ENCODE results near the gene CLIP2.
A peak's percentile ranks its signal among the peaks of the same experiment; 100 is the strongest.

Gene CLIP2

DNA sequence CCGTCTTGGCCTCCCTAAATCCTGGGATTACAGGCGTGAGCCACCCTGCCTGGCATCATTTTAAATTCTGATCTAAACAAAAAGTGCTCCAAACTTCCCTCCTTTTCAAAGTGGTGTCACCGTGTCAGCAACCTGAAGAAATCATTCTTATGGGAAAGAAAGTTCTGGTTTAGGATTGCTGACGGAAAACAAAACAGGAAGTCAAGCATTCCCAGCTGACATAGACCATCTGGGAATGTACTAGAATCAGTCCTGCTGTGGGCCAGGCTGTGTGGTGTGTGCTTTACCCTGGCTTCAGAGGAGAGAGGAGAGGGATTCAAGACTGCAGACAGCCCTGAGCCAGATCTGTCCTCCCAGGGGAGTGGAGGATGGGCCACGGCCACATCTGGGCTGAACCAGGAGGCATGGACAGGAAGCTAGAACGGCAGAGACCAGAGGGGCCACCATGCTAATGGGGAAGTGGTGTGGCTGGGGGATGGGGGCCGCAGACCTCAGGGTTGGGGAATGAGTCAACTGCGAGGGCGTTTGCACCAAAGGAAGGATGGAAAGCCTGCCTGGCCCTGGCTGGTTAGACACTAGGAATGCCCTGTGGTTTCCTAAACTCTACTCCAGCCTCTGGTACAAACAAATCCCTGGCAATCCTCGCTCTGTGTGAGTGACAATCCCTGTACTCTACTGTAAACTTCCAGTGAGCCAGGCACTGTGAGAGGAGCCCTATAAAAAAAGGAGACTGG, 16.7 kb upstream of the CLIP2 start:
- peak; percentile 86 for DNase-seq

DNA sequence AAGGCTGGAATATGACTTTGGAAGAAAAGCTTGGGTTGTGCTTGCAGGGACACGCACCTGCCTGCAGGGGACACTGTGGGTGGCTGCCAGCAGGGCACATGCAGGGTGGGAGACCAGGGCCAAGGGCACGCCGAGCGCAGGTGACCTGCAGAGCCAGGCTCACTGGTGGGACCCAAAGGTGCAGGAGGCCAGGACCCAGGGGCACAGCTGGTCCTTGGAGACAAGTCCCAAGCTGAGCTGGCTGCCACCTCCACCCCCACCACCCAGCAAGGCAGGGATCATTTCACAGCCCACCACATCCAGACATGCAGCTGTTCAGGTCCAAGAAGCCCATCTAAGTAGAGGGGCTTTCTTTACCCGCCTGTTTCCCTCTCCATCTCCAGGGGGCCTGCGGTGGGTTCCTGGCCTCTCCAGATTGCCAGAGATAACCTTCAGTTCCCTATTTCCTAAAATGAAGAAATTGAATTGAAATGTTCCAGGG, 13.8 kb upstream of the CLIP2 start:
- DNase-seq: no peak

DNA sequence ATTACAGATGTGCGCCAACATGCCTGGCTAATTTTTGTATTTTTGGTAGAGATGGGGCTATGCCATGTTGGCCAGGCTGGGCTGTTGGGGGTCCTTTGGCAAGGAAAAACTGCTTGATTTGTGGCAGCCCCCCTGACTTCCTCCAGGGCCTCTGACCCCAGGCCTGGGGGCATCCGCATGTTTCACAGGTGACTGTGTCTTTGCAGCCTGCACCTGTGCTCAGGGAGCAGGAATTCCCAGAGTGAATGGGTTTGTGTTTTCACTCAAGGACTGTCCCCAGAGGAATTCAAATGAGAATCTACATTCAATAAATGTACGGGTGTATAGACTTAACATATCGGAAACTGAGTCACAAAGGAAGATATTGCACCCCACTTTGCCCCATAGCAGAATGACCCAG, 11.6 kb upstream of the CLIP2 start:
- no peak for DNase-seq

GRCh38 chr7:74280985-74281384, 8.2 kb upstream of the CLIP2 start:
- DNase-seq: no peak

DNA sequence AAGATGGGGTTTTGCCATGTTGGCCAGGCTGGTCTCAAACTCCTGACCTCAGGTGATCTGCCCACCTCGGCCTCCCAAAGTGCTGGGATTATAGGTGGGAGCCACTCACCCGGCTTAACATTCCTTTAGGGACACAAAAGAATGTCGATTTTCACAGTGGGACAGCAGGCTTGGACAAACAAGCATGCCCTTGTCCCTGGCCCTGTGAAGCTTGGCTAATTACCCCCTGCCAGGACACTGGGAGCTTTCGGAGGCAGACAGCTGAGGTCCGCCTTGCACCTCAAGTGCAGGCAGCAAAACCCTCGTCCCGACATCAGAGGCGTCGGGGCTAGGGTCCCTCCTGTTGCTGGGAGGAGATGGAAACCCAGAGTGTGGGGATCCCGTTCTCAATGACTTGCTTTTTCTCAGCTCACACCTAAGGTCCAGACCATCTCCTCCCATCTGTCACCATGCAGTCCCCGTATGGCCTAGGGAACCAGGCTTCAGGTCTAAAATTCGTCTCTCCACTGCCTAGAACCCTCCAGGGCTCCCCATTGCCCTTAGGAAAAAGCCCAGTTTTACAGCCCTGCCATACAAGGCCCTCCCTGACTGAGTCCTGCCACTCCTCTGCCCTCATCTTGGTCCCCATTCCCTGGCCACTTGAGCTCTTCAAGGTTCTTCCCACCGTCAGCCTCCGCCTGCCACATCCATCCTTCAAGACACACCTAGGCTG, 6.3 kb upstream of the CLIP2 start:
- DNase-seq: no peak

GRCh38 chr7:74283858-74284447, 5.3 kb upstream of the CLIP2 start:
- DNase-seq: no peak

DNA sequence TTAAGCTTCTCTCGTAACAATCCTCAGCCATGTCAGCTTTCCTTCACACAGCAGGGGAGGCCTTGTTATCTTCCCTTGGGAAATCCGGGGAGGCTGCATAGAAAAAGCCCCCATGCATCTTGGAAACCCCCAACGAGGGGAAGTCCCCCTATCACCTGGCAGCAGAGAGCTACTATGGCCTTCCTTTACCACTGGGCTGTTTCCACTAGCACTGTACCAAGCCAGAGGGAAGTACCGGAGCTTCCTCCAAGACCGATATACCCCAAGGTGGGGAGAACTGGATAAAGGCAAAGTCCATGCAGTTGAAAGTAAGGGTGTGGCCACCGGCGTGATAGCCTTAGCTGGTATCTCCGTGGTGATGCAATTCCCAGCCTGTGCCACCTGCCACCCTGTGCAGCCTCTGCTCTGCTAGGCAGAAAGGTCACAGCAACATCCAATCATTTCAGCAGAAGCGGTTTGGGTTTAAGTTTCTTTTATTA, 4.4 kb upstream of the CLIP2 start:
- DNase-seq: no peak

- DNase-seq: no peak
These were observed 3.1 kb upstream of the CLIP2 start for GRCh38 chr7:74286131-74286530.

GRCh38 chr7:74287303-74288033, 1.7 kb upstream of the CLIP2 start:
- DNase-seq: no peak

- DNase-seq: no peak
These were observed 949 bp upstream of the CLIP2 start for GRCh38 chr7:74288034-74288881.

GRCh38 chr7:74289659-74290552, 699 bp downstream of the CLIP2 start:
- DNase-seq: peak; percentile 63

- no peak for DNase-seq
These were observed 1.3 kb downstream of the CLIP2 start for GRCh38 chr7:74290553-74290950.

DNA sequence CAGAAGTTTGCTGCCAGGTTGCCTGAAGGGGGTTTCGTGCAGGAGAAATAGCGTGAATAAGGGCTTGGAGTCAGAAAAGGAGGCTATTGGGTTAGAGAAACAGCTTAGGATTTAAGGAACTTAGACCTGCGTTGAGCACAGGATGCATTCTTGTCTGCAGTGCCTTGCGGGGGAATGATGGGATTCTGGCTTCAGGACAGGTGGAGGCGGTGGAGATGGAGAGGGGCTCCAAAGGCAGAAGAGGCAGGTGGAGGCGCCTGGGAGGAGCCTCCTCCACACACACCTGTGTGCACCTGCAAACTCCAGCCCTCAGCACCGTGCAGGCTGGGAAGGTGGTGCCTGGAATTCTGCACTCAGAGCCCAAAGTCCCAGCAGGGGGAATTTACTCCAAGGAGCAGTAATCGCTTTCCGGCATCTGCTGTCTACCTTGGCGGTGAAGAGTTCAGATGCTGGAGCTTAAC, 1.8 kb downstream of the CLIP2 start:
- no peak for DNase-seq

- no peak for DNase-seq
These were observed 2.3 kb downstream of the CLIP2 start for GRCh38 chr7:74291535-74291934.

DNA sequence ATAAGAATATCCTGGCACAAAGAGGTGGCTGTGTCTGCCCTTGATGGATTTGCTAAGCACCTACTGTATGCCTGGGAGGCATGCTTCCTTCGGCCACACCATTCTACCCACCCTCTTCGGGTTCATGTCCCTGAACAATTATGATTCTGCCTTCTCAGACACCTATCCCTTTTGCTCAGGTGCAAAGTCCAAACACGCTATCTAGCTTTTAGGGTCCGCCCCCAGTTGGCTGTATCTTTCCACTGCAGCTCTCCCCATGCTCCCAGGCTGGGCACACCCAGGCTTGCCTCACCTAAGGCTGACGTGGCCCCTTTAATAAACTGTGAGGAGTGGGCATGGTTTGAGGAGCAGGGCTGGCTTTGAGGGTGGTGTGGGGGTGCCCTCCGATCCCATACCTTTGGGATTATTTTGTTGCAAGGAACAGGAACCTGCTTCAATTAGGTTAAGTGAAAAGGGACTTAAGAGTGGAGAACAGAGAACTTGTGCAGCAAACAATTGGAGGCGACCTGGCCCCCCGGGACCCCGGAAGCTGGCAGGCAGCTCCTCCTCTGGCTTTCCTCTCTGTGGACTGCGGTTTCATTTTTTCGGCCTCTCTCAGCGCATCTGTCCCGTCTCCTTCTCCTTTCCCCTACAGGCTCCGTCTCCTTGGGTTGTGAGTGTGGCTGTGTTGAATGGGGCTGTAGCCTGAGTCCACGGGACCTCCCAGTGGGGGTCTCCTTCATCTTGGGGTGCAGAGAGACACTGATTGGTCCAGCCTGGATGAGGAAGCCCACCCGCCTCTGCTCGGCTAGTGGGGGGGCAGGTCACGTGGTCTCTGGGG, 3.8 kb downstream of the CLIP2 start:
- no peak for DNase-seq

- DNase-seq: no peak
These were observed 4.3 kb downstream of the CLIP2 start for GRCh38 chr7:74293577-74293908.

DNA sequence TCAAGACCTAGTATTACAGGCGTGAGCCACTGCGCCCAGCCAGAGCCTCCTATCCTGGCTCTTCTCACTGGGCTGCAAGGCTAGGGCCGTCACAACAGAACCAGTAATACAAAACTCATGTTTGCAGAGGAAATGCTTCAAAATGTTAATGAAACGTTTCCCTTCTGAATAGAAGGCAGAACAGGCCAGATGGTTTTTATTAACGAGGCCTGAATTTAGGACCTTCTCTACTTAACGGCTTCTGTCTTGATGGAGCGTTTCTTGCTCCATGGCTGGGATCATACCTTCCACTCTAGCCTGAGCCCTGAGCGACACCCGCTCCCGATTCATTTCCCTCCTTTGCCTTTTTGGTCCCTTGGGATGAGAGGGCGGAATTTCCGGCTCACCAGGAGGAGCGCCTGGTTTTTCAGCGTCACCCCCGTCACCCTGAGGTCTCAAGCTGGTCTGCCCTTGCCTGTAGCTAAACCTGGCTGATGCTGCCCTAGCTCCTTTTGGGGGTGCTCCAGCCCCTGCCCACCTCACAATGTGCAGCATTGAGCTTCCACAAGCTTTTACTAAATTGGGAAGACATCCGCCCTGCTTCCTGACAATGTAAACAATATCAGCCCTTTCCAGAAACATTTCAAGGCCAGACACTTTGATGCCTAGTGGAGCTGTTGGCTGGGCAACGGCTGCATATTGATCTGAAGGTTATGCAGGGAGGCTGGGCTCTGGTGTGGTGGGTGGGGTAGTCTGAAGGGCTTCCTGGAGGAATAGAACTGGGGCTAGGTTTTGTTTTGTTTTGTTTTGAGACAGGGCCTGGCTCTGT, 5.2 kb downstream of the CLIP2 start:
- DNase-seq: no peak

DNA sequence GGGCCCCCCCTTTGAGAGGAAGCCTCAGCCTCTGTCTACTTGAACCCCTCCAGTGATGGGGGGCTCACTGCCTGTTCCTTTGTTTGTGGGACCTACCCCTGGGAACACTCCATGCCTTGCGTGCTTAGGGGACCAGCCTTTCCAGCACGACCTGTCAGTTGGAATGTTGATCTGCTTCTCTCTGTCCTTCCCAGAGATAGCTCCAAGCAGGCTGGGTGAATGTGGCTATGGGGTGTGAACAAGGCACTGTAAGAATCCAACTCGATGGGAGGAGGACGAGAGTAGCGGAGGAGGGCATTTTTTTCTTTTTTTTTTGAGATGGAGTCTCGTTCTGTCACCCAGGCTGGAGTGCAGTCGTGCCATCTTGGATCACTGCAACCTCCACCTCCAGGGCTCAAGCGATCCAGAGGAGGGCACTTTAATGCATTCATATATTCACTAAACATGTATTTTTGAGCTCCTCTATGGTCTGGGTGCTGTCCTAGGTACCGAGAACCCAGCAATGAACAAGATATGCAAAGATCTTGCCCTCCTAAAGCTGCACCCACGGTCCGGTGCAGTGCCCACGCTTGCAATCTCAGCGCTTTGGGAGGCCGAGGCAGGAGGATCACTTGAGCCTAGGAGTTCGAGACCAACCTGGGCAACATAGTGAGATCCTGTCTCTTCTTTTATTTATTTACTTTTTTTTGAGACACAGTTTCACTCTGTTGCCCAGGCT, 8.5 kb downstream of the CLIP2 start:
- no peak for DNase-seq

GRCh38 chr7:74299401-74299800, 10.2 kb downstream of the CLIP2 start:
- no peak for DNase-seq
